ENCODE results near the gene USP46.

Gene USP46

DNA sequence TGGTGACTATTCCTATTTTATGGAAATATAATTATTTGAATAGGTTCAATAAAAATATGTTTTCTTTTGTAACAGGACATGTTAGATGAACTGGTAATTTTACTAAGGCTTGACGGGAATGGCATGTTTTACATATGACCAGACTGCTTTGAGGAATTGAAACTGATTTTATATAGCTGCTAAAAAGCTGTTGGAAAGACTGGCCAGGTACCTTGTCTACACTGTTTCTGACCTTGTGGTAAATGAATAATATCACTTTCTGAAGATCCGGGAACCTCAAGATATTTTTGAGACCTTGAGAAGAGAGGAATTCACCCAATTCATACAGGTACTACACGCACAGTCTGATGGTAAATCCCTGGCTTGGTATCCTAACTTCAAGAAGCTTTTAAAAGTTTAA is 42.1 kb upstream of the USP46 start:
- Histone ChIP-seq H3K27me3 (ENCODE audit: insufficient read depth, poor library complexity, severe bottlenecking) (no peaks in the 10 kb centered on the region), H3K27ac (replicated peaks) (no peak overlapping the region), H3K4me3 (replicated peaks; ENCODE audit: insufficient read depth, low read length) (no peak overlapping the region)
- no peak for DNase-seq (ENCODE audit: low read depth in 1 of 2, low spot score in 1 of 2)
- TF ChIP-seq CTCF (IDR thresholded peaks at IDR 0.05; ENCODE audit: insufficient read depth, low read length), result no peak
- TF ChIP-seq REST (IDR thresholded peaks at IDR 0.05; ENCODE audit: insufficient replicate concordance, low read depth), result no peak
- no peak for TF ChIP-seq SPI1 (IDR thresholded peaks at IDR 0.05; ENCODE audit: borderline replicate concordance, low read depth)

DNA sequence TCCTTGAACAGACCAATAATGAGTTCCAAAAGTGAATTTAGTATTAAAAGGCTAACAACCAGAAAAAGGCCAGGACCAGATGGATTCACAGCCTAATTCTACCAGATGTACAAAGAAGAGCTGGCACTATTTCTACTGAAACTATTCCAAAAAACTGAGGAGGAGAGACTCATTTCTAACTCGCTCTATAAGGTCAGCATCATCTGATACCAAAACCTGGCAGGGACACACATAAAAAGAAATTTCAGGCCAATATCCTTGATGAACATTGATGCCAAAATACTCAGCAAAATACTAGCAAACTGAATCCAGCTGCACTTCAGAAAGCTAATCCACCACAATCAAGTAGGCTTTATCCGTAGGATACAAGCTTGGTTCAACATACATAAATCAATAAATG is 35.8 kb upstream of the USP46 start:
- TF ChIP-seq POLR2AphosphoS5 (IDR thresholded peaks at IDR 0.05; ENCODE audit: low read depth), result no peak
- TF ChIP-seq REST (IDR thresholded peaks at IDR 0.05; ENCODE audit: insufficient replicate concordance, low read depth), result no peak
- TF ChIP-seq CTCF (IDR thresholded peaks at IDR 0.05; ENCODE audit: insufficient read depth, low read length), result no peak
- TF ChIP-seq GABPA (IDR thresholded peaks at IDR 0.05; ENCODE audit: low read depth), result no peak
- Histone ChIP-seq H3K27me3 (ENCODE audit: insufficient read depth, poor library complexity, severe bottlenecking) (no peaks in the 10 kb centered on the region), H3K27ac (replicated peaks) (no peak overlapping the region), H3K4me3 (replicated peaks; ENCODE audit: insufficient read depth, low read length) (no peak overlapping the region)
- no peak for DNase-seq (ENCODE audit: low read depth in 1 of 2, low spot score in 1 of 2)

- no peak for DNase-seq (ENCODE audit: low read depth in 1 of 2, low spot score in 1 of 2)
- Histone ChIP-seq H3K27me3 (ENCODE audit: insufficient read depth, poor library complexity, severe bottlenecking) (no peaks in the 10 kb centered on the region), H3K4me3 (replicated peaks; ENCODE audit: insufficient read depth, low read length) (no peak overlapping the region), H3K27ac (replicated peaks) (no peak overlapping the region)
- TF ChIP-seq SPI1 (IDR thresholded peaks at IDR 0.05; ENCODE audit: borderline replicate concordance, low read depth) (no peak), REST (IDR thresholded peaks at IDR 0.05; ENCODE audit: insufficient replicate concordance, low read depth) (no peak), CTCF (IDR thresholded peaks at IDR 0.05; ENCODE audit: insufficient read depth, low read length) (no peak), POLR2AphosphoS5 (IDR thresholded peaks at IDR 0.05; ENCODE audit: low read depth) (no peak), GABPA (IDR thresholded peaks at IDR 0.05; ENCODE audit: low read depth) (no peak)
These were observed 34.4 kb upstream of the USP46 start for GRCh38 chr4:52693492-52693891.

All from HL-60 (cell line).